ENCODE data around the gene FGR.
A peak's percentile ranks its signal among the peaks of the same experiment; 100 is the strongest.

FGR gene

GRCh38 chr1:27617420-27617819, 17.6 kb downstream of the FGR start:
- DNase-seq (ENCODE audit: low read depth in 3 of 3): no peak

GRCh38 chr1:27616441-27616840, 18.5 kb downstream of the FGR start:
- DNase-seq (ENCODE audit: low read depth in 3 of 3): no peak

- DNase-seq (ENCODE audit: low read depth in 3 of 3): no peak
Measured at GRCh38 chr1:27615346-27616192, 19.4 kb downstream of the FGR start.

GRCh38 chr1:27614625-27615344, 20.2 kb downstream of the FGR start:
- DNase-seq (ENCODE audit: low read depth in 3 of 3): no peak

GRCh38 chr1:27614043-27614624, 20.9 kb downstream of the FGR start:
- DNase-seq (ENCODE audit: low read depth in 3 of 3): no peak

- no peak for DNase-seq (ENCODE audit: low read depth in 3 of 3)
Measured at GRCh38 chr1:27612718-27613117, 22.3 kb downstream of the FGR start.

- DNase-seq (ENCODE audit: low read depth in 3 of 3): no peak
Measured at GRCh38 chr1:27611450-27611849, 23.5 kb downstream of the FGR start.

GRCh38 chr1:27609618-27610240, 25.3 kb downstream of the FGR start:
- DNase-seq (ENCODE audit: low read depth in 3 of 3): no peak

GRCh38 chr1:27609210-27609555, 25.8 kb downstream of the FGR start:
- DNase-seq (ENCODE audit: low read depth in 3 of 3): no peak

- DNase-seq (ENCODE audit: low read depth in 3 of 3): no peak
Measured at GRCh38 chr1:27607239-27607804, 27.7 kb downstream of the FGR start.

GRCh38 chr1:27606708-27607238, 28.2 kb downstream of the FGR start:
- no peak for DNase-seq (ENCODE audit: low read depth in 3 of 3)

GRCh38 chr1:27605796-27606707, 28.9 kb downstream of the FGR start:
- DNase-seq (ENCODE audit: low read depth in 3 of 3): peak in 2 of 3 donors; percentile 36 to 60

- no peak for DNase-seq (ENCODE audit: low read depth in 3 of 3)
Measured at GRCh38 chr1:27605300-27605766, 29.7 kb downstream of the FGR start.

- DNase-seq (ENCODE audit: low read depth in 3 of 3): no peak
Measured at GRCh38 chr1:27604579-27605299, 30.2 kb downstream of the FGR start.

GRCh38 chr1:27603681-27604578, 31.1 kb downstream of the FGR start, which contains the start of gene AHDC1:
TSS of gene AHDC1 (minus strand) at chr1:27604144. CDS start at chr1:27552115, 52,029 bp downstream.
- peak; percentile 84 to 91 (median 85) for DNase-seq (ENCODE audit: low read depth in 3 of 3)

- DNase-seq (ENCODE audit: low read depth in 3 of 3): no peak
Measured at GRCh38 chr1:27603309-27603680, 31.7 kb downstream of the FGR start.

GRCh38 chr1:27602462-27603308, 32.3 kb downstream of the FGR start:
- no peak for DNase-seq (ENCODE audit: low read depth in 3 of 3)
